HG03095 (cell line): ENCODE results near the gene SNAPC3.

Experiments used
- ATAC-seq: cut with Tn5 transposase; IDR thresholded peaks from one replicate; pipeline ENCODE4 v1.9.1; 2021; ENCODE audit warnings: moderate library complexity; ENCODE audit not compliant: unreplicated experiment

Gene SNAPC3

DNA sequence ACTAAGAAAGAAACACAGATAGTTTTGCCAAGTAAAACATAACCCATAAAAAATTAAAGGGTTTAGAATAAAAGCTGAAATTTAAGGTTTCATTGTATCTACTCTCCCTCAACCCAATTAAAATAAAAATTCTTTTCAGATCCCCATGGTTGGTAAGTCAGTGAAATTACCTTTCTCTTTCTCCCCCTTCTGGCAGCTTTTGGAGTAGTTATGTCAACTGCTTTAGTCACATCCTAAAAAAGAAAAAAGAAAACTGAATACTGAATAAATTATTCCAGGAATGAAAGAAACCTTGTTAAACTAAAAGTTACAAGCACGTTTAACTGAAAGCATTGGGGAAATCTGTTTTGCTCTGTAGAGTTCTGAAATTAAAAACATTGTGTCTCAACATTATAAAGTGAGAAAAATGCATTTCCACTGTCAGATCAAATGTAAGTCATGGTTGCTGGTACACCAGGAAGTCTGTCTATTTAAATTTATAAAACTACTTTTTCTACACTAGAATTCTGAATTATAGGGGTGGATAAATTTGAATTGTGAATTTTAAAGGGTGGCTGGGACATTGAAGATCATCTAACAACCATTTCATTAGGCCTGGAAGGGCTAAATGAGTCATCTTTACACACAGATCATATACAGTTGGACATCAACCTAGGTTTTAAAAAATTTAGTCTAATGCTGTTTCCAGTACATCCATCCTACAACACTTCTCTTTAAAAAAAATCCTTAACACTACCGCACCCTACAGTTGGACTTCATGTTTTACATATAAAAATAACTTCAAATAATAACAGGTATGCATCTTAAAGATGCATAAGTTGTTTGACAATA, 63.4 kb downstream of the SNAPC3 start:
- no peak for ATAC-seq

DNA sequence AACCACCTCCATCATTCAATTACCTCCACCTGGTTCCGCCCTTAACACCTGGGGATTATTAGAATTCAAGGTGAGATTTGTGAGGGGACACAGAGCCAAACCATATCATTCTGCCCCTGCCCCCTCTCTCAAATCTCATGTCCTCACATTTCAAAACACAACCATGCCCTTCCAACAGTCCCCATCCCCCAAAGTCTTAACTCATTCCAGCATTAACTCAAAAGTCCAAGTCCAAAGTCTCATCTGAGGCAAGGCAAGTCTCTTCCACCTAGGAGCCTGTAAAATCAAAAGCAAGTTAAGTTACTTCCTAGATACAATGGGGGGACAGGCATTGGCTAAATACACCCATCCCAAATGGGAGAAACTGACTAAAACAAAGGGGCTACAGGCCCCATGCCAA, 69.3 kb downstream of the SNAPC3 start:
- no peak for ATAC-seq

DNA sequence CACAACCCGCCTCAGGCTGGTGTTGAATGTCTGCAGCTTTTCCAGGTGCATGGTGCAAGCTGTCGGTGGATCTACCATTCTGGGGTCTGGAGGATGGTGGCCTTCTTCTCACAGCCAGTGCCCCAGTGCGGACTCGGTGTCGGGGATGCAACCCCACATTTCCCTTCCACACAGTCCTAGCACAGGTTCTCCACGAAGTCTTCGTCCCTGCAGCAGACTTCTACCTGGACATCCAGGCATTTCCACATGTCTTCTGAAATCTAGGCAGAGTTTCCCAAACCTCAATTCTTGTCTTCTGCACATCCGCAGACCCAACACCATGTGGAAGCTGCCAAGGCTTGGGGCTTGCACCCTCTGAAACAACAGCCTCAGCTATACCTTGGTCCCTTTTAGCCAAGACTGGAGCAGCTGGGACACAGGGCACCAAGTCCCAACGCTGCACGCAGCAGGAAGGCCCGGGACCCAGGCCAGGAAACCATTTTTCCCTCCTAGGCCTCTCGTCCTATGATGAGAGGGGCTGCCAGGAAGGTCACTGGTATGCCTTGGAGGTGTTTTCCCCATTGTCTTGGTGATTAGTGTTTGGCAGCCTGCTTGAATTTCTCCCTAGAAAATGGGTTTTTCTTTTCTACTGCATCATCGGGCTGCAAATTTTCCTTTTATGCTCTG, 69.9 kb downstream of the SNAPC3 start:
- no peak for ATAC-seq

DNA sequence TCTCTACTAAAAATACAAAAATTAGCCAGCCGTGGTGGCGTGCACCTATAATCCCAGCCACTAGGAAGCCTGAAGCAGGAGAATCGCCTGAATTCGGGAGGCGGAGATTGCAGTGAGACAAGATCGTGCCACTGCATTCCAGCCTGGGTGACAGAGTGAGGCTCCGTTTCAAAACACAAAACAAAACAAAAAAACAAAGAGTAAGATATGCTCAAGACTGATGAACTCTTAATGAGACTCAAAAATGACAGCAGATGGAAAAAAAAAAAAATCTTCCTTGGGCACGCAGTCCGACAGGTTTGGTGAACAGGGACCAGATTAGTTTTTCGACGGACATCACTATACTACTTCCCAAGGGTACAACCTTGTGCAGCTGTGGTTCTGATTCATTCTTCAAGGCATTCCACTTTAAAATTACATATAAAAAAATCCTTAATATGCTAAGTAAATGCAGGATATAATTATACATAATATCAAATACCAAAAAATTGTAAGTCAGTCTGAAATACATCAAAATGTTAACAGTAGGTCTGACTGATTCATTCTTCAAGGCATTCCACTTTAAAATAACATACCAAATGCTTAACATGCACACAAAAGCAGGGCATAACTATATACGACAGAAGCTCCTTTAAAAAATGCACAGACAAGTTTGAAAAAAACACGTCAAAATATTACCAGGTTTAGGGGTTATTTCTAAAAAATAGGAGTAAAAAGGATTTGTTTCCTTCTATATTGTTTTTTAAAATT, 75.7 kb downstream of the SNAPC3 start:
- ATAC-seq = no peak

DNA sequence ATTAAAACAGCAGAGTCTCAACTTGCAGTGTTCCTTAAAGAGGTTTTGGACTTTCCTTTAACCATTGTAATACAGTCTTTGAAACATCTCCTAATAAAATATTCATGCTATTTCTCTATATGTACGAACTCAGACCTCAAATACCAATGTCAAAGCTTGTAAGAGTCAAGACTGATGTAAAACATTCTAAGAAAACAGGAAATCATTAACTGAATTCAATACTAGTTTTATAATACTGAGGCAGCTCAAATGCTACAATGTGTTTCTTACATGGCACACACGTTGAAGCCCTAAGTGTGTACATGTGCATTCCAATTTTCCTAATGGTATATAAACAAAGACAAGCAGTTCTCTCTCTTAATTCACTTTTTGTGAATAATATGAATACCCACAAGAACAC, 76.5 kb downstream of the SNAPC3 start:
- ATAC-seq = no peak

DNA sequence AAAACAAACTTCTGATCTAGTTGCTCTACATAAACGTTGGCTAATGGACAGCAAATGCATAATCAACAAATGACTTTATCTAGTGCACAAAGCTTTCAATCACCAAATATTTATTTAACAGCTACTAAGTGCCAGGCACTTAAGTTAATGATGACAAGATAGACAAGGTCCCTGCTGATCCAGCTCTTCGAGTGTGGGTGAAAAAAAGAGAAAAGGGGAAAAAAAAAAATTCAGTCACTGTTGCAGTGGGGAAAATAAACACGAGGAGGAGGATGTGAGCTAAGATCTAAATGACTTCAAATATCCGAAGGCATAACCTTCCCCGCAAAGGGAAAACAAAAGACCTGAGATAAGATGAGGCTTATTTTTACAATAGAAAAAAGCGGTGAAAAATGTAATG, 78.5 kb downstream of the SNAPC3 start:
- no peak for ATAC-seq

DNA sequence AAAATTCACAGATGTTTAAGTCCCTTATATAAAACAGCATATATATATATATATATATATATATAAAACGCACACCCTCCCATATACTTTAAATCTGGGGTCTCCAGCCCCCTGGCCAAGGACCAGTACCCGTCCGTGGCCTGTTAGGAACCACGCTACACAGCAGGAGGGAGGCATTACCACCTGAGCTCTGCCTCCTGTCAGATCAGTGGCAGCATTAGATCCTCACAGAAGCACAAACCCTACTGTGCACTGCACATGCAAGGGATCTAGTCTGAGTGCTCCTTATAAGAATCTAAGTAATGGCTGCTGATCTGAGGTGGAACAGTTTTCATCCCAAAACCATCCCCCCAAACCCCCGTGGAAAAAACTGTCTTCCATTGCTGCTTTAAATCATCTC, 79.1 kb downstream of the SNAPC3 start:
- ATAC-seq = no peak

DNA sequence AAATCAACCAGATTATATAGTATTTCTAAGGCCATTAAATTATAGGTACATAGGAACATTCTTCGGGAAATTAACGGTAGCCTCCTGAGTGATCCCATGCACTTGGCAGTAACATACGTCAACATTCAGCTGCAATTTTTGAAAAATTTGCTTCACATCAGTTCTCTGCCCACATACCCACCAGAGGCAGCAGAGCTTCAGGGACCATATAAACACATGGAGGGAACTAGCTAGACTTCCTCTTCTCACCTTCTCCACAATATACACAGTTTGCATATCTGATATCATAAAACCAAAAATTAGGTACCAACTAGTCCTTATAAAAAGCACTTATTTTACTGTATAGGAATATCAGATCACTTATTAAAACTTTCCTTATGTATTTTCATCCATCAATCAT, 83.2 kb downstream of the SNAPC3 start:
- ATAC-seq = no peak

DNA sequence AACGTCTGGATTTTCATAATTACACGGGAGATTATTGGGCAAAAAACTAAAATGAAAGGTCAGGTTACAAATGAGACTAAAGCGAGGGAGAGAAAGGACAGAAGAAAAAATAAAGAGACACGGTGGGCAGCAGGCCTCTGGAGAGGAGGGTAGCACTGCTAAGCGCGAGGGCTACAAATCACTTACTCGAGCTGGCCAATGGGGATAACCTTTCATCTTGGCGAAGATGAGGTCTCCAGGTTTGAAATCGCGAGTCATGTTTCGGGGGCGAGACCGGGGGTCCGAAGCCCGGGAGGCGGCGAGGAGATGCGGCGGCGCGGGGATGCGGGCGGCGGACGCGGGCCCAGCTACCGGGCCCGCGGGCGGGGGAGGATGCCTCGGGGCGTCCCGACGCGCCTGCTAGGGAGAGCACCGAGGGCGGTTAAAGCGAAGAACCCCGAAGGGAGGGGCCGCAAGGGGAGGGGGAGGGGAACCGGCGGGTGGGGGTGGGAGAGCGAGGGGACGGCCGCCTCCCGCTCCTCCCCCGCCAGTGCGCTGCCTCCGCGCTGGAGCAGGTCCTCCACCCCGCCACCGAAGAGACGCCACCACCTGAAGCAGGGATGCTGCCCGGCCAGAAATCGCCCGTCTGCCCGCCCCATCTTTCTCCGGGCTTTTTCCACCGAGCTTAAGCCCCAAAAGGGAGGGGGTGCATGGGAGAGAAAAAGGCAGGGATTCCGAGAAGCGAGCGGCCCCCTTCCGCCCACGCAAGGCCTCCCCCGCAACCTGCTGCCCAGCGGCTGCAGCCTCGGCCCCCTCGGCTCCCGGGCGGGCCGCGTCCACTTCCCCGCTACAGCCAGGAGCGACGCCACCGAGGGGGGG, 87.5 kb downstream of the SNAPC3 start:
- peak; percentile 29 for ATAC-seq

DNA sequence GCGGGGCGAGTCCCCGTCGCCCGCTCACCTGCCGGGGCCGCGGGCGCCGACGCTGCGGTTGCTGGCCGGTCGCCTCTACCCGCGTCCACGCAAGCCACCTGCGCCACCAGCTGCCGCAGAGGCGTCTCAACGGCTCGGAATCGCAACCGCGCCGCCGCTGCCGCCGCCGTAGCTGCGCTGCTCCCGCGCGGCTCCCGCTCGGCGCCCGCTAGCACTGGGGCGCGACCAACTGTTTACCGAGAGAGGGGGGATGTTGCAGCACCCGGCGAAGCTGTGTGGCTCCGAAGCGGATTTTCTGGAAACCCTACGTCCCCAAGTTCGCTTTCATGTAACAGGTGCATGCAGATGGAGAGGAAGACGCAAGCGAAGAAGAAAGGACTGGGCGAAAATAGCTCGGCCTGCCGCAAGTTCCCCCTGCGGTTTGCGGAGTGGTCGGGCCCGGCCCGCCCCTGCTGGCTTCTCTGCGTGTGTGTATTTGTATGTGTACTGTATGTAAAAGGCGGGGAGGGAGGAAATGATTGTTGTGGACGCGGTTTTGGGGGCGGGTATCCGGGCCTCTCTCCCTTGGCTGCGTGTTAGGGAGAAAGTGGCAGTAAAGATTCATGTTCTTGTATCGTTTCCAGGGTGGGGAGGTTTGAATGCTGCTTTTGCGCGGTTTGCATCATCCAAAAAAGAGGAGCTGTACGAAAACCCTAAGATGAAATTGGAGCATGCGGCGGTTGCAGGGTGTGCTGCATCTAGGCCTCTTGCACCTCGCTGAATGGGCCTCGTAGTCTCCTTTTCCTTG, 88.3 kb downstream of the SNAPC3 start, which contains the start of gene PSIP1:
Gene PSIP1 (minus strand): TSS at position 182 of the 787 bp plus-strand sequence. CDS start 782 bp downstream, outside the sequence.
- peak; percentile 71 for ATAC-seq
